ENCODE results near the gene GRAP. TPM values are rescaled to one million over a fixed set of nuclear protein-coding genes. Genes with fewer than 3 reads are reported as not detected.
"Not testable (repeated sequence)": the region's sequence is repeated elsewhere in the genome, so short reads cannot be mapped to it uniquely, and the experiment has no call there.

The GRAP gene
- total RNA-seq, 1 experiment from 2014 or later, result 0.26 TPM

- POLR2A ChIA-PET (ENCODE audit: low non-redundant PET); H3K4me3 ChIP-seq (ENCODE audit: low read depth, low read length, poor library complexity, severe bottlenecking); CTCF ChIA-PET; H3K27me3 ChIP-seq (replicated peaks; ENCODE audit: insufficient read depth, low read depth, low read length, poor library complexity); DNase-seq (ENCODE audit: low spot score); H3K4me1 ChIP-seq (ENCODE audit: insufficient read depth, low read length, poor library complexity, severe bottlenecking); BruUV-seq (replicated peaks); H3K27ac ChIP-seq (ENCODE audit: low read depth, low read length, poor library complexity, severe bottlenecking); intact Hi-C loops (cut with micrococcal nuclease; ENCODE audit: unreplicated experiment); H3K36me3 ChIP-seq (ENCODE audit: insufficient read depth, low read length, poor library complexity, severe bottlenecking); H3K9me3 ChIP-seq (ENCODE audit: low read depth, low read length, poor library complexity, severe bottlenecking): not testable (repeated sequence)
These were observed 8.8 kb downstream of the GRAP start for GRCh38 chr17:19038007-19038406.

GRCh38 chr17:19037547-19037946 lies 9.2 kb downstream of the GRAP start:
- H3K27me3 ChIP-seq (replicated peaks; ENCODE audit: insufficient read depth, low read depth, low read length, poor library complexity); DNase-seq (ENCODE audit: low spot score); CTCF ChIA-PET; H3K27ac ChIP-seq (ENCODE audit: low read depth, low read length, poor library complexity, severe bottlenecking); intact Hi-C loops (cut with micrococcal nuclease; ENCODE audit: unreplicated experiment); H3K9me3 ChIP-seq (ENCODE audit: low read depth, low read length, poor library complexity, severe bottlenecking); H3K4me3 ChIP-seq (ENCODE audit: low read depth, low read length, poor library complexity, severe bottlenecking); H3K4me1 ChIP-seq (ENCODE audit: insufficient read depth, low read length, poor library complexity, severe bottlenecking); POLR2A ChIA-PET (ENCODE audit: low non-redundant PET); BruUV-seq (replicated peaks); H3K36me3 ChIP-seq (ENCODE audit: insufficient read depth, low read length, poor library complexity, severe bottlenecking): not testable (repeated sequence)

- intact Hi-C loops (cut with micrococcal nuclease; ENCODE audit: unreplicated experiment); H3K36me3 ChIP-seq (ENCODE audit: insufficient read depth, low read length, poor library complexity, severe bottlenecking); BruUV-seq (replicated peaks); H3K4me3 ChIP-seq (ENCODE audit: low read depth, low read length, poor library complexity, severe bottlenecking); H3K9me3 ChIP-seq (ENCODE audit: low read depth, low read length, poor library complexity, severe bottlenecking); POLR2A ChIA-PET (ENCODE audit: low non-redundant PET); H3K27me3 ChIP-seq (replicated peaks; ENCODE audit: insufficient read depth, low read depth, low read length, poor library complexity); H3K27ac ChIP-seq (ENCODE audit: low read depth, low read length, poor library complexity, severe bottlenecking); CTCF ChIA-PET; H3K4me1 ChIP-seq (ENCODE audit: insufficient read depth, low read length, poor library complexity, severe bottlenecking); DNase-seq (ENCODE audit: low spot score): not testable (repeated sequence)
These were observed 10.6 kb downstream of the GRAP start for GRCh38 chr17:19036186-19036585.

GRCh38 chr17:19032377-19032988 lies 14.3 kb downstream of the GRAP start:
- POLR2A ChIA-PET (ENCODE audit: low non-redundant PET); CTCF ChIA-PET; intact Hi-C loops (cut with micrococcal nuclease; ENCODE audit: unreplicated experiment): not testable (repeated sequence)

GRCh38 chr17:19031729-19032128 lies 15.0 kb downstream of the GRAP start:
- H3K27me3 ChIP-seq (replicated peaks; ENCODE audit: insufficient read depth, low read depth, low read length, poor library complexity); POLR2A ChIA-PET (ENCODE audit: low non-redundant PET); H3K36me3 ChIP-seq (ENCODE audit: insufficient read depth, low read length, poor library complexity, severe bottlenecking); H3K9me3 ChIP-seq (ENCODE audit: low read depth, low read length, poor library complexity, severe bottlenecking); CTCF ChIA-PET; H3K4me3 ChIP-seq (ENCODE audit: low read depth, low read length, poor library complexity, severe bottlenecking); H3K4me1 ChIP-seq (ENCODE audit: insufficient read depth, low read length, poor library complexity, severe bottlenecking); intact Hi-C loops (cut with micrococcal nuclease; ENCODE audit: unreplicated experiment); H3K27ac ChIP-seq (ENCODE audit: low read depth, low read length, poor library complexity, severe bottlenecking); DNase-seq (ENCODE audit: low spot score); BruUV-seq (replicated peaks): not testable (repeated sequence)

More at GRCh38 chr17:19032377-19032988, 14.3 kb downstream of the GRAP start:
- H3K36me3 ChIP-seq (ENCODE audit: insufficient read depth, low read length, poor library complexity, severe bottlenecking); H3K27me3 ChIP-seq (replicated peaks; ENCODE audit: insufficient read depth, low read depth, low read length, poor library complexity); H3K27ac ChIP-seq (ENCODE audit: low read depth, low read length, poor library complexity, severe bottlenecking); H3K4me1 ChIP-seq (ENCODE audit: insufficient read depth, low read length, poor library complexity, severe bottlenecking); BruUV-seq (replicated peaks); DNase-seq (ENCODE audit: low spot score); H3K4me3 ChIP-seq (ENCODE audit: low read depth, low read length, poor library complexity, severe bottlenecking); H3K9me3 ChIP-seq (ENCODE audit: low read depth, low read length, poor library complexity, severe bottlenecking): not testable (repeated sequence)

GRCh38 chr17:19030771-19031449 lies 15.8 kb downstream of the GRAP start:
- H3K27me3 ChIP-seq (replicated peaks; ENCODE audit: insufficient read depth, low read depth, low read length, poor library complexity); BruUV-seq (replicated peaks); intact Hi-C loops (cut with micrococcal nuclease; ENCODE audit: unreplicated experiment); H3K4me1 ChIP-seq (ENCODE audit: insufficient read depth, low read length, poor library complexity, severe bottlenecking); H3K9me3 ChIP-seq (ENCODE audit: low read depth, low read length, poor library complexity, severe bottlenecking); POLR2A ChIA-PET (ENCODE audit: low non-redundant PET); DNase-seq (ENCODE audit: low spot score); CTCF ChIA-PET; H3K36me3 ChIP-seq (ENCODE audit: insufficient read depth, low read length, poor library complexity, severe bottlenecking); H3K27ac ChIP-seq (ENCODE audit: low read depth, low read length, poor library complexity, severe bottlenecking); H3K4me3 ChIP-seq (ENCODE audit: low read depth, low read length, poor library complexity, severe bottlenecking): not testable (repeated sequence)

GRCh38 chr17:19029740-19030139 lies 17.0 kb downstream of the GRAP start:
- H3K27ac ChIP-seq (ENCODE audit: low read depth, low read length, poor library complexity, severe bottlenecking); intact Hi-C loops (cut with micrococcal nuclease; ENCODE audit: unreplicated experiment); H3K4me1 ChIP-seq (ENCODE audit: insufficient read depth, low read length, poor library complexity, severe bottlenecking); H3K27me3 ChIP-seq (replicated peaks; ENCODE audit: insufficient read depth, low read depth, low read length, poor library complexity); CTCF ChIA-PET; POLR2A ChIA-PET (ENCODE audit: low non-redundant PET); H3K36me3 ChIP-seq (ENCODE audit: insufficient read depth, low read length, poor library complexity, severe bottlenecking); H3K4me3 ChIP-seq (ENCODE audit: low read depth, low read length, poor library complexity, severe bottlenecking); DNase-seq (ENCODE audit: low spot score); H3K9me3 ChIP-seq (ENCODE audit: low read depth, low read length, poor library complexity, severe bottlenecking); BruUV-seq (replicated peaks): not testable (repeated sequence)

GRCh38 chr17:19028671-19029070 lies 18.1 kb downstream of the GRAP start:
- H3K4me1 ChIP-seq (ENCODE audit: insufficient read depth, low read length, poor library complexity, severe bottlenecking); H3K9me3 ChIP-seq (ENCODE audit: low read depth, low read length, poor library complexity, severe bottlenecking); CTCF ChIA-PET; POLR2A ChIA-PET (ENCODE audit: low non-redundant PET); intact Hi-C loops (cut with micrococcal nuclease; ENCODE audit: unreplicated experiment); BruUV-seq (replicated peaks); H3K27me3 ChIP-seq (replicated peaks; ENCODE audit: insufficient read depth, low read depth, low read length, poor library complexity); H3K4me3 ChIP-seq (ENCODE audit: low read depth, low read length, poor library complexity, severe bottlenecking); H3K36me3 ChIP-seq (ENCODE audit: insufficient read depth, low read length, poor library complexity, severe bottlenecking); H3K27ac ChIP-seq (ENCODE audit: low read depth, low read length, poor library complexity, severe bottlenecking); DNase-seq (ENCODE audit: low spot score): not testable (repeated sequence)
